Neuron (in vitro differentiated cells): Measurements from ENCODE around the gene RADIL.

Experiments used
- H2AFZ ChIP-seq: one replicate; pipeline ENCODE4 v1.6.1; 2013; ENCODE audit warnings: low read depth, mild to moderate bottlenecking, inconsistent platforms, low read length, moderate library complexity
- H3K27me3 ChIP-seq: one replicate; pipeline ENCODE4 v1.6.1; 2013; ENCODE audit warnings: low read length; ENCODE audit not compliant: insufficient read depth
- H3K36me3 ChIP-seq: one replicate; pipeline ENCODE4 v1.6.1; 2013; ENCODE audit warnings: low read length; ENCODE audit not compliant: insufficient read depth
- H3K4me1 ChIP-seq: one replicate; pipeline ENCODE4 v1.6.1; 2013; ENCODE audit warnings: low read length; ENCODE audit not compliant: insufficient read depth
- H3K4me3 ChIP-seq: 2 replicates; pipeline ENCODE4 v1.5.1; 2013; ENCODE audit warnings: mild to moderate bottlenecking, low read length, moderate library complexity
- H3K9me3 ChIP-seq: one replicate; pipeline ENCODE4 v1.6.1; 2013; ENCODE audit warnings: low read length

Gene RADIL

GRCh38 chr7:4755045-4755444 lies 128.5 kb downstream of the RADIL start:
- Histone ChIP-seq H3K9me3 (peaks cover 2% of the 10 kb centered on the region), H2AFZ (no peak overlapping the region), H3K4me3 (no peak overlapping the region), H3K27me3 (no peaks in the 10 kb centered on the region), H3K36me3 (peaks cover 54% of the 10 kb centered on the region), H3K4me1 (no peaks in the 10 kb centered on the region)

DNA sequence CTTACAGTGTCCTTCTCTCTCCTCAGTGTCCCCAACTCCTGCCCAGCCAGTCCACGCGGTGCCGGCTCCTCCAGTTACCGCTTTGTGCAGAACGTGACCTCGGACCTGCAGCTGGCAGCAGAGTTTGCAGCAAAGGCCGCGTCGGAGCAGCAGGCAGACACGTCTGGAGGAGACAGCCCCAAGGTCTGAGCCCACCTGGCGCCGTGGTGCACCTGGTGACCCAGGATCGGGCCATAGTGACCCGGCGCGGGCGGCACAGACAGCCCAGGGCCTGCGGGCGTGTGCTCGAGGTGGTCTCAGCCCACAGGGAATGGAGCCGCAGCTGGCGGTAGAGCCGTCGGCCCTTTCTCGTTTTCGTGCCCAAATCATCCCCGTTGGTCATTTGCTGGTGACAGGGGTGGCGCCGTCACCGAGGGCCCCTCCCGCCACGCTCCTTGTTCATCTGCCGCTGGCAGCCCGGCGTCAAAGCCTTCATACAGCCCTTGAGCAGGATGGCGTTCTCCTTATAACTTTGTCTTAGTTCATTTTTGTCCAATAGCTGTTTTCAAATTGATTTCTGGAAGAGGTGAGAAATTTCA lies 129.0 kb downstream of the RADIL start:
- H3K36me3 ChIP-seq: peaks cover 54% of the 10 kb centered on the region

GRCh38 chr7:4753598-4754432 lies 129.7 kb downstream of the RADIL start:
- Histone ChIP-seq H2AFZ (no peak overlapping the region), H3K4me3 (no peak overlapping the region), H3K9me3 (peaks cover 2% of the 10 kb centered on the region), H3K4me1 (no peaks in the 10 kb centered on the region), H3K27me3 (no peaks in the 10 kb centered on the region), H3K36me3 (peaks cover 50% of the 10 kb centered on the region)

More for the DNA sequence above, 129.0 kb downstream of the RADIL start:
- Histone ChIP-seq H3K27me3 (no peaks in the 10 kb centered on the region), H3K4me3 (no peak overlapping the region), H3K4me1 (no peaks in the 10 kb centered on the region), H3K9me3 (peaks cover 2% of the 10 kb centered on the region), H2AFZ (no peak overlapping the region)

DNA sequence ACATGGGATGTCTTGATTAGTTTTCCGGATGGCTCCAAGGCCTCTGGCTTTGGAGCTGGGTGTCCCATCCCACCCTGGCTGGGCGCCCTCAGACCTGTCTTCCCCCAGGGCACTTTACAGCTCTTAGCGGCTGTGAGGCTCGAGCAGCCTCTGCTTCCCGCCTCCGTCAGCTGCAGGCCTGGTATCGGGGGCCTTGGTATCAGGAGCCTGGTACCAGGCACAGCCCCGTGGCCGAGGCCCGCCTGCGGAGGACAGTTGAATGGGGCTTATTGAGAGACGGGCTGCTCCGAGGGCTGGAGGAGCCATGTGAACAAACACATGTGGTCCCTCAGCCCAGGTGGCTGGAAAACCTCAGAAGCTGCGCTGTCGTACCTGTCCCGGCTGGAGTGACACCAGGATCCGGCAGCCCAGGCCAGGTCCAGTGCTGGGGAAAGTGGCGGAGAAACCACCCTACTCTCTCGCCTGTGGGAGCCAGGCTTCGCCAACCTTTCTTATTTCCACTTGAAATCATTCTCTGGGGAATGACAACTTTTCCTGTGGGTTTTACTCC lies 132.0 kb downstream of the RADIL start:
- H2AFZ ChIP-seq: no peak overlapping the region
- H3K27me3 ChIP-seq: no peaks in the 10 kb centered on the region
- H3K4me3 ChIP-seq: no peak overlapping the region
- peaks cover 2% of the 10 kb centered on the region for H3K9me3 ChIP-seq
- peaks cover 51% of the 10 kb centered on the region for H3K36me3 ChIP-seq
- no peaks in the 10 kb centered on the region for H3K4me1 ChIP-seq

GRCh38 chr7:4749798-4750197 lies 133.7 kb downstream of the RADIL start:
- H2AFZ ChIP-seq: no peak overlapping the region
- peaks cover 44% of the 10 kb centered on the region for H3K36me3 ChIP-seq
- peaks cover 2% of the 10 kb centered on the region for H3K9me3 ChIP-seq
- H3K4me3 ChIP-seq: no peak overlapping the region
- H3K4me1 ChIP-seq: peaks cover 12% of the 10 kb centered on the region
- H3K27me3 ChIP-seq: no peaks in the 10 kb centered on the region

DNA sequence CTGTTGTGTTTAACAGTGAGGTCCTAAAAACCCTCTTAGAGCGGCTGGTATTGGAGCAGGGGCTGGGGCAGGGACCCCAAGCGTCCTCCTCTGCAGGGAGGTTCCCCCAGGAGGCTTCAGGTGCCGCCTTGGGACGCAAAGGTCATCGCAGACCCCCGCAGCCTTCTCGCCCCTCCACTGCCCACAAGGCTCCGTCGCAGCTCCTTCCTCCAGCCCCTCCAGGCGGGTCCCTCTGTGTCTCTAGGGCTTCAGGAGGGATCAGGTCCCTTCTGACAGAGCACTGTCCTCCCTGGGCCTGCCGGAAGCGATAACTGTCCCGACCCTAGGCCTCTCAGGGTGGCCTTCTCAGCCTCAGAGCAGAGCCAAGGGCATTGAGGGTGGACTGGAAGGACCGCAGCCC lies 134.2 kb downstream of the RADIL start:
- H3K4me1 ChIP-seq: peaks cover 16% of the 10 kb centered on the region
- peaks cover 2% of the 10 kb centered on the region for H3K9me3 ChIP-seq
- H2AFZ ChIP-seq: no peak overlapping the region
- no peaks in the 10 kb centered on the region for H3K27me3 ChIP-seq
- H3K4me3 ChIP-seq: no peak overlapping the region
- peaks cover 40% of the 10 kb centered on the region for H3K36me3 ChIP-seq
